Stimulated activated CD4-positive, alpha-beta T cell treated with anti-CD3 and anti-CD28 coated beads, Interleukin-12 subunit alpha, Interleukin-12 subunit beta, amount 100 ng/mL, for 48 hours (primary cell): ENCODE results near the gene PDX1.

ENCODE experiments used
- DNase-seq, 3 donors: peaks; one replicate each; pipeline ENCODE4 v3.0.0-alpha.2; 2020; ENCODE audit warnings: low read depth in 2 of 3, low spot score in 1 of 3

The PDX1 gene

DNA sequence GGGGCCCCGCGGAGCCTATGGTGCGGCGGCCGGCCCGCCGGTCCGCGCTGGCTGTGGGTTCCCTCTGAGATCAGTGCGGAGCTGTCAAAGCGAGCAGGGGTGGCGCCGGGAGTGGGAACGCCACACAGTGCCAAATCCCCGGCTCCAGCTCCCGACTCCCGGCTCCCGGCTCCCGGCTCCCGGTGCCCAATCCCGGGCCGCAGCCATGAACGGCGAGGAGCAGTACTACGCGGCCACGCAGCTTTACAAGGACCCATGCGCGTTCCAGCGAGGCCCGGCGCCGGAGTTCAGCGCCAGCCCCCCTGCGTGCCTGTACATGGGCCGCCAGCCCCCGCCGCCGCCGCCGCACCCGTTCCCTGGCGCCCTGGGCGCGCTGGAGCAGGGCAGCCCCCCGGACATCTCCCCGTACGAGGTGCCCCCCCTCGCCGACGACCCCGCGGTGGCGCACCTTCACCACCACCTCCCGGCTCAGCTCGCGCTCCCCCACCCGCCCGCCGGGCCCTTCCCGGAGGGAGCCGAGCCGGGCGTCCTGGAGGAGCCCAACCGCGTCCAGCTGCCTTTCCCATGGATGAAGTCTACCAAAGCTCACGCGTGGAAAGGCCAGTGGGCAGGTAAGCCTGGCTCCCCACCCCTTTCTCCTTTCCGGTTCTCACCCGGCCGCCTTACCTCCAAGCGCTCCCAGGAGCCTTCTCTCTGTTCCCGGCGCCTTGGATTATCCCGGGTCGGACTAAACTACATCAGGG is at the start of gene PDX1:
TSS of gene PDX1 (plus strand) at position 67 of the 743 bp plus-strand sequence. CDS start at position 206, 139 bp downstream.
- no peak for DNase-seq

DNA sequence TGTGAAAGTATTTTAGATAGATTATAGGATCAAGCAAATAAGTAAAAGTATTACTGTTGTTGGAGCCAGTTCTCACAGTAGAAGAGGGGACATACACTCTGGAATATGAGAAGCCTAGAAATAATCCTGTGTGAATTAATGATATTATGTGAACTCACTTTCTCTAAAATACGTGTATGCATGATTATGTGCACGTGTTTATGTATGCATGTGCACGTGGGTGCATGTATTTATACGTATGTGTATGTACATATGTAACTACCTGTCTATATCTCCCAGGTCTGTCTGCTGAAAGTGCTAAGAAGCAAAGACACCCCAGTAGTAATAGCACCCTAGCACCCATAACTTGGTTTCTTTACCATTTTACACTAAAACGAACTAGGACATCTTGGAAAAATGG is 41.5 kb upstream of the PDX1 start:
- no peak for DNase-seq

DNA sequence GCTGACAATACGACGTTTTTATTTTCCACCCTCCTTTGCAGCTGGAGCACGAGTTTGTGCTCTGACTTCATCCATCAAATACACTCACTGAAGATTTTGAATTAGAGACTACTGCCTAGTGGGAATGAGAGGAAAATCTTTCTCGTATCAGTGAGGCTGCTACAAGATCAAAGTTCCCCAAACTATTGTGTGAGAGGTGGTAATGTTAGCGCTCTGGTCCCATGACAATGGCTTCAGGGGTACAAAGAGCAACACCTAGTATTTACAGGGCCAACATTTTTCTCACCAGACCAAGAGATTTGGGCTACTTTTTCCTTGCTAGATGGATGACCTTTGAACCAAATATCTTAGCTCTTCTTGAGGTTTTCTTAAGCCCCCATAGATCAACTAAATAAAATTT is 30.3 kb upstream of the PDX1 start:
- no peak for DNase-seq

DNA sequence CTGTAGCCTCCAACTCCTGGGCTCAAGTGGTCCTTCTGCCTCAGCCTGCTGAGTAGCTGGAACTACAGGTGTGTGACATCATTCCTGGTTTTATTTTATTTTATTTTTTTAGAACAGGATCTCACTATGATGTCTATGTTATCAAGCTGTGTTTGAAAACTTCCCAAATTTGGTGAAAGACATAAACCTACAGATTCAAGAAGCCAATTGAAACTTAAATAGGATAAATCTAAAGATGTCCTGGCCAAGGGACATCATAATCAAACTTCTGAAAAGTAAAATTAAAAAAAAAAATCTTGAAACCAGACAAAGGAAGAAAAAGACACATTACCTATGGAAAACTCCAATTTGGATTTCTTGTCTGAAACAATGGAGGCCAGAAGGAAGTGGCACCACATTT is 23.1 kb upstream of the PDX1 start:
- no peak for DNase-seq

DNA sequence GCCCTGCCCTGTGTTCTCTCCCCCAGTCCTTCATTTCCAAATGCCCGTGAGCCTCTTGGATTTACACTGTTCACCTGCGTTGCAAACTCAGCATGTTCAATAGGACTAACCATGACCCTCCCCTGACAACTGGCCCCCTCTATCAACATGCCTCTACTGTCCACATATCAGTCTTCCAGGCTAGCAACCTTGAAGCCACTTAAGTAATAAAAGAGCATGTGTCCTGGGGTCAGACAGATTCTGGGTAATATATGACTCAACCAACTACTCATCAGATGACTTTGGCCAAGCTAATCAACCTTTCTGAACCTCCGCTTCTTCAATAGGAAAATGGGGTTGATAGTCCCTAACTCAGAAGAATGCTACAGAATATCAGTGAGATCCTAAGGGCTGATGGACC is 15.1 kb upstream of the PDX1 start:
- no peak for DNase-seq

DNA sequence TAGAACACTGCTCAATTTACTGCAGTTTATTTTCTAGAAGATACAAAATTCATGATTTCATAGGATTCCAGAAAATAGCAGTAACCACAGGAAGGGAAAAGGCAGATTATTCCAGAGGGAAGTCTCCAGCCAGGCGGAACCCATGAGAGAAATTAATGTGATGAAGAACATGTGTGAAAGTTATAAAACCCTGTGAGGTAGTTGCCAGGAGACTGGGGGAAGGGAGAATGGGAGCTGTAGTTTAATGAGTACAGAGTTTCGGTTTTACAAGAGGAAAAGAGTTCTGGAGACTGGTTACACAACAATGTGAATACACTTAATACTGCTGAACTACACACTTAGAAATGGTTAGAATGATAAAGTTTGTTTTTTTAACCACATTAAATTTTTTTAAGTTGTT is 14.2 kb upstream of the PDX1 start:
- DNase-seq, result no peak

DNA sequence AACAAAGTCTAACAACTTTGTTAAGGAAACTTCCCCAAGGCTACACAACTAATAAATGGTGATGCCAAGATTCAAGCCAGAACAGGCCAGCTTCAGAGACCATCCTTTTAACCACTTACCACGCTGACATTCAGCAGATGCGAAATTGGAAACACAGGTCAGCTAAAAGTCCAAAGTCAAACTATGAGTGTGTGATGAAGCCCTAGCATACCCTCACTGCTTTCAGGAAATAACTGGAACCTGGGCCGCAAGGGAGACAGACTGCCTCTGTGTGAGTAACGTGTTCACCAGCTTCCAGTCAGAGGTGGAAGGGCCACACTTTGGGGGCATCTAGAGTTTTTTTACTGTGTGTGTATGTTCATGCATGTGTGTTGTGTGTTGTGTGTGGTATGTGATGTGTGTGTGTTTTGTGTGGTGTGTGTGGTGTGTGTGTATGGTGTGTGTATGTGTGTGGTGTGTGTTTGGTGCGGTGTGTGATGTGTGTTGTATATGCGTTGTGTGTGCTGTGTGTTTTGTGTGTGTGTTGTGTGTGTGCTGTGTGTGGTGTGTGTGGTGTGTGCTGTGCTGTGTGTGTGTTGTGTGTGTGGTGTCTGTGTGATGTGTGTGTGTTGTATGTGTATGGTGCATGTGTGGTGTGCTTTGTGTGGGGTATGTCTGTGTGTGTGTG is 12.5 kb upstream of the PDX1 start:
- DNase-seq, result no peak

DNA sequence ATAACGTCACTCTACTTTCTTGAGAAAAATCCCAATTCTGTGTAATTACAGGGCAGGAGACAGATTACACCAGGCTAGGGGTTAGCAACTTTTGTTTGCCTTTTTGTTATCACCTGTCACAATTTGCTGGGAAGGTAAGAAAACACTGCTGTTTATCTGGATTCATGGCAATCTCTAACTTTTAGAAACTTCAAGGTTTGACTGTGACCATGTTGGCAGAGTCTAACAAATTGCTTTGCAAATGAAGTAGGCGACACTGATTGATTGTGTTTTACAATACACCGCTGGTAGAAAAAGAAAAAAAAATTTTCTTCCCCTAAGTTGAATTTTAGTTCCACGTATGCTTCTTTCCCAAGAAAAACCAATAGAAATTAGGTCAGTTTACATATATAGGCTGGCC is 10.4 kb upstream of the PDX1 start:
- DNase-seq, result no peak

DNA sequence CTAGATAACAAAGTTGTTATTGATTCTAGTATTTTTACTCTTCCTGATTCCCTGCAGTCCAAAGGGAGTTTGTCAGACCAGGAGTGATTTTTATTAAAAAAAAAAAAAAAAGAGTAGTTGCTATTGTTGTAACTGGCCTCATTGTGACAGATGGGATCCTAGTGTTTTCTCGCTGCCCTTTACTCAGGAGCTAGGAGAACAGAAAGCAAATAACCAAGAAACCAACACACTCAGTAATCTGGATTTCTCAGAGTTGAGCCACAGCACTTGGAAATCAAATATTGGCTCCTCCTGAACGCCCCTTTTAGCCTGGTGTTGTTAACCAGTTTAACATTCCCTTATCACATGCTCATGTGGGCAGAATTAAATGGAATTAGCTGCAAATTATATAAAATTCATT is 8.3 kb upstream of the PDX1 start:
- DNase-seq, result no peak

DNA sequence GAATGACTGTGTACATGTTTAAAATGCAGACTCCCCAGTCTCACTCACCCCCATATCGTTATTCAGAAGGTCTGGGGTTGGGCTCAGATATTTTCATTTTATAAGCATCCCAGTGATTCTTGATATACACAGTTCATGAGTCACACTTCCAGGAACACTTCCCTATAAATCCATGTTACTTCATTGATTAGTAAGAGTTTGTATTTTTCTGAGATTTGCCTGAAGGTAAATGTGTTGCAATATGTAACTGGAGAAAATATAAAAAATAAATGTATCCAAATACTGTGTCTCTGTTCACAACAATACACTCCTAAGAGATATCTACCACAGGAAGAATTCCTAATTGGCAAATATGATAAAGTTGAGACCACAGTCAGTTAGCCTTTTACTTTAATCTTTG is 6.6 kb upstream of the PDX1 start:
- no peak for DNase-seq

DNA sequence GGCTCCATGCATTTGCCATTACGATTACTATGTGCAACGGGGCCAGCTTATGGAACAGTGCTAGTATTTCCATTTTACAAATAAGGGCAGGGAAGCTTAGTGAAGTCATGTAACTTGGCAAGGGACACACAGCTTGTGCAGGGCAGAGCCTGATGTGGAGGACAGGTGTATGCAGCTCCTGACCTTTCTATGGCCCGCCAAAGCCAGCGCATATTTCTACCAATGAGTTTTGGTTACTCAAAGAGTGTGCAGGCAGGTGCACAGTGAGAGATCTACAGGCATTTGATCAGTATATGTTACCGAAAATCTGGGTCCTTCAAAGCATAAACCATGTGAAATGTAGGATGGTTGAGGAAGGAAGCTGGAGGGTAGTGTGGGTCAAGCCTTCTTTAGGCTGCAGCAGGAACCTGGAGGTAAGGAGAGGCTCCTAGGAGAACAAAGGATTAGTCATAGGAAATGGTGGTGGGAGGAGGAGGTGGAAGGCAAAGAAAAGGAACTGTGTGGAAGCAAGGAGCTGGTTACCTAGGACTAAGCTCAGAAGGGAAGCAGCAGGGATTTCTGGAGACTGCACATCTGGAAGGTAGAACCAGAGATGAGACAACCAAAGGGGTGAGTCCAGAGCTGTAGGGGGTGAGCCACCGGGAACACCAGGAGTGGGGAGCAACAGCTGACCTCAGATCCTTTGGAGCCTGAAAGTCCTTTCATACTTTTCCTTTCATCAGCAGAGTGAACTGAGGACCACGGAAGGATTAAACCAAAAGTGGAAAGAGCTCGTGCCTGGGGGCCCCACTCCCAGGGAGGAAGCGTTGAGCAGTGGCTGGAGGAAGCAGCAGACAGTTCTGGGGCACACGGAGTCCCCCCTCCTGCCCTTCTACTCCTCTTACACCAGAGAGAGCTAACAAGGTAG is 4.2 kb upstream of the PDX1 start:
- no peak for DNase-seq

DNA sequence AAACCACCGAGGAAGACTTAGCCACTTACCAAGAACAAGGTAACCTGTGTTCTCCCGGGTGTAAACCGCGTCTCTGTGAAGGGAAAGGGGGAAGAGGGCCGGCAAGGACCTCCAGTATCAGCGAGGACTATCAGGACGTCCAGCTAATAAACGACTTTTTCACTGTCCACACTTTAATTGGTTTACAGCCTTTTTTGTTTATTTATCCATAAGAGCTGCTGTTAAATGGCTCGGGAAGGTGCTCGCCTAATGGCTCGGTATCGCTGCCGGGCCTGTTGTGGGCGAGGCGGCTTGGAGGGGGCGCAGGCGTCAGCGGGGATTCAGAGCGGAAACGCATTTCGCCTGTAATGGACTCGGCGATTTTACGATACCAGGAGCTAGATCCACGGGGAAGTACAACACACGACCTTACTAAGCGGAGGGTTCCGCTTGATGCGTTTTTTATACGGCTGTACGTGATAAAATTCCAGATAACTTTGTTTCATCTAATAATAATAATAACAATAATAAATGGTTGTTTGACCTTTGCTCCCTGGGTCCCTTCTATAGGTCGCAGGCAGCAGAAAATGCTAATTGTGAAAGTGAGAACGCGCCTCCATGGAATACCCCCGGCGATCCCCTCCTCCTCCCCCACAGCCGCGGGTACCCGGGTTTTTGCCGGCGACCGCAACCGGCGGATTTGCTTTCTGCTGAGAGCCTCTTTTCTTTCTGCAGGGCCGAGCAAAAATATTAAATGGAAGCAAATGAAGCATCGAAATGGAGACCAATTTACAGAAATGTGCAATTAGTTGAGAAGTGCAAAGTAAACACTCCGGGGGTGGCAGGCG is 2.5 kb upstream of the PDX1 start:
- DNase-seq, result no peak

DNA sequence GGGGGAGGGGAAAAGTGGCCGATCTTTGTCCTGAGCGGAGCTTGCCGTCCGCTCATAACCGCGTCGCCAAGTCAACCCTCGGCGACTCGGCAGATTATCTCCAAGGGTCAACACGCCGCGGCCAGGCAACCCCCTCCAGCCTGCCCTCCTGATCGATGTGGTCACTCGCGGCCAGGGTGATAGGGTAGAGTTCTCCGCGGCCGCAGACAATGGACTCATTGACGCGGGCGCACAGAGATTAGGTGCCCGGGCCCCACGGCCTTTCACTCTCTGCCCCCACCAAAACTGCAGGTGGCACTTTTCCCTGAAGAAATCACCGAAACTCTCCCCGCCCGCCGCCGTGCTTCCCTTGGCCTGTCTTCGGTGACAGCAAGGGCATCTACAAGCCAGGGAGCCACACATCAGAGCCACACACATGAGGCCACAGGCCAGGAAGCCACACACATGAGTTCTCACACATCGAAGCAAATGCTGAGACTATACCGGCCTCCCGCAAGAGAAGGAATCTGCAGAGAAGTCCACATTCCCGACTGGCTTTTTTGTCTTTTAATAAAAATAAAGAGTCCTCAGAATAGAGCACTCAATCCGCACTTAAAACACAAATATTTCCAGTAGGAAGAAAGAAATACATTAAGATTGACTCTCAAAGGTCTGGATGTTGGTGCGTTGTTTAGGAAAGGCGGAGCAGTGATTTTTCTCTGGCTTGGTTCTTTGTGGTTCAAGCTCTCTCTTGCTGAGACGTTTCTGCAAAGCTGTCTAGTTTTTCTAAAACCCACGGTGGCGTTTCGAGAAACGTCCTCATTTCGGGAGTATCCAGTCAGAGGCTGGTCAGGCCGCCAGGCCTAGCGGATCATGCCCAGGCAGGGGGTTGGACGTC is 1.5 kb upstream of the PDX1 start:
- DNase-seq, result no peak

DNA sequence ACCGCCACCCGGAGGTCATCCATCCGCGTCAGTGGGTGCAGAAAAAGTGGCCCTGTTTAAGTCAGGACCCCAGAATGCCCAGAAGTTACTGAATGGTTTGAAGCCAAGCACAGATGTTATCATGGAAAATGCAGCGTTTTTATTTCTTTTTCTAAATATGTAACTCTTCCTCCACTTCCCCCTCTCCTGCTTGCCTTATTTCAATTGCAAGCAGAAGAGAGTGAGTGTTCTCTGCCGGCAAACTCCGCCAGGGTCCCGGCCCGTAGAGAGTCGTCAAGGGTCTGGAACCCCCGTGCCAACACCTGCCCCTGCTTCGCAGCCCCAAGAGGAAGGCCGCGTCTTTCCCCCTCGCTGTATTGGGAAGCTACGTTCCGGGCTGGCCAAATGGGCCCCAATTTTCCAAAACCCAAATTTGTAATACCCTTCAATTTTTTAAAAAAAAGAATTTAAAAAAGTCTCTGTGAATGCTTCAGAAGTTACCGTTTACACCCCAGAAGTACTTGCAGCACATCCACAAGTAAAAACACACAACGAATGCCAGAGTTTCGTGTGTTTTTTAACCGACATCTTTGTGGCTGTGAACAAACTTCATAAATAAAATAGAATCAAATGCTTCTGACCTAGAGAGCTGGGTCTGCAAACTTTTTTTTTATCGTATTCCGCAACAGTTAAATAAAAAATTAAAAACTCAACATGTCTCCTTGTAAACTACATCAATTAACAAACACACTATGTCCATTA is 712 bp upstream of the PDX1 start:
- no peak for DNase-seq

DNA sequence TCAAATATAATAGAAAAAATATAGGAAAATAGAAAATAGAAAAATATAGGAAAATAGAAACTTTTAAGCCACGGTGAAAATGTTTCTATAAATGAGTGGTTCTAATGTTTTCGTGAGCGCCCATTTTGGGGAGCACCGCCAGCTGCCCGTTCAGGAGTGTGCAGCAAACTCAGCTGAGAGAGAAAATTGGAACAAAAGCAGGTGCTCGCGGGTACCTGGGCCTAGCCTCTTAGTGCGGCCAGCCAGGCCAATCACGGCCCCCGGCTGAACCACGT is 204 bp upstream of the PDX1 start:
- DNase-seq, result no peak

DNA sequence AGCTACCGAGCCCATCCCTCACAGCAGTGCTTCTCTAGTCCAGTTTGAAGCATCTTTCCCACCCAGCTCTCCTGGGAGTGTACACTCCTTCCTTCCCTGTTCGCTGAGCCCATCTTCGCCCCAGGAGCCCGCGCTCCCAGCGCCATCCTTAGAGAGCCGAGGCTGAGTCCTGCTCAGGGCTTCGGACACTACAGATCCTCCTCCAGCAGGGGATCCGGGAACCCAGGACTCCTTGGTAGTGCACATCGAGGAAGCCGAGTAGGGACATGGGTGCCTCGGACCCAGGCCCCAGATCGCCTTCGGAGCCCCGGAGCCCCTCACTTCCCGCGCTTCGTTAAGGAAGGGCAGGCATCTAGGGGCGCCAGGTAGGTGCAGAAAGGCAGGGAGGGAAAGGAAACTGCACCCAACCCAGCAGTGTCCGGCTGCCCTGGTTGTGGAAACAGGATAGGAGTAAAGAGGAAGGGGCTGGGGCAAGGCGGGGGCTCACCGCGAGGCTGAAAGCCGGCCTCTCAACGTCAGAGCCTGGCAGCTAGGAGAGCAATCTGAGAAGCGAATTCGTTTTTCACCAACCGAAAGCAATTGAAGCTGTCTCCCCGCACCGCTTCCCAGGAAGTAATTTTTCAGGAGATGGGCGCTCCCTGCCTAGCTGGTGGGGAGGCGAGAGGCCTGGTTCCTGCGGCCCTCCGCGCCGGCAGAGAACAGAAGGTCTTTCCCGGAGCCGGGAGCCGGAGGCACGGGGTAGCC is 1.0 kb downstream of the PDX1 start:
- no peak for DNase-seq

DNA sequence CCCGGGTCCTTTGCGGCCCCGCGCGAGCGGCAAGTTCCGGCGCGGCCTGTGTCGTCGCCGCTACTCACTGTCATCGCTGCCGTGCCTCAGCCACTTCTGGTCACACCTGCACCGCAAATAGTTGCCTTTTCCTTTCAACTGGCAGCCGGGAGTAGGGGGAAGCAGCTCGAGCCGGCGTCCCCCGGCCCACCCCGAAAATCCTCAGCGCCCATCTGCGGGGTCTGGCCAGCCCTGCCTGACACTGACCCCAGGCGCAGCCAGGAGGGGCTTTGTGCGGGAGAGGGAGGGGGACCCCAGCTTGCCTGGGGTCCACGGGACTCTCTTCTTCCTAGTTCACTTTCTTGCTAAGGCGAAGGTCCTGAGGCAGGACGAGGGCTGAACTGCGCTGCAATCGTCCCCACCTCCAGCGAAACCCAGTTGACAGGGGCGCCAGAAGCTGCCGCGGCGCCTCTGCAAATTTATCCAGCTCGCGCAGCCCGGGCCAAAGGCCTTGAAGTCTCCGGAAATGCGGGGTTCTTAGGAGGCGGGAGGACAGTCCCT is 1.7 kb downstream of the PDX1 start:
- DNase-seq, result no peak

DNA sequence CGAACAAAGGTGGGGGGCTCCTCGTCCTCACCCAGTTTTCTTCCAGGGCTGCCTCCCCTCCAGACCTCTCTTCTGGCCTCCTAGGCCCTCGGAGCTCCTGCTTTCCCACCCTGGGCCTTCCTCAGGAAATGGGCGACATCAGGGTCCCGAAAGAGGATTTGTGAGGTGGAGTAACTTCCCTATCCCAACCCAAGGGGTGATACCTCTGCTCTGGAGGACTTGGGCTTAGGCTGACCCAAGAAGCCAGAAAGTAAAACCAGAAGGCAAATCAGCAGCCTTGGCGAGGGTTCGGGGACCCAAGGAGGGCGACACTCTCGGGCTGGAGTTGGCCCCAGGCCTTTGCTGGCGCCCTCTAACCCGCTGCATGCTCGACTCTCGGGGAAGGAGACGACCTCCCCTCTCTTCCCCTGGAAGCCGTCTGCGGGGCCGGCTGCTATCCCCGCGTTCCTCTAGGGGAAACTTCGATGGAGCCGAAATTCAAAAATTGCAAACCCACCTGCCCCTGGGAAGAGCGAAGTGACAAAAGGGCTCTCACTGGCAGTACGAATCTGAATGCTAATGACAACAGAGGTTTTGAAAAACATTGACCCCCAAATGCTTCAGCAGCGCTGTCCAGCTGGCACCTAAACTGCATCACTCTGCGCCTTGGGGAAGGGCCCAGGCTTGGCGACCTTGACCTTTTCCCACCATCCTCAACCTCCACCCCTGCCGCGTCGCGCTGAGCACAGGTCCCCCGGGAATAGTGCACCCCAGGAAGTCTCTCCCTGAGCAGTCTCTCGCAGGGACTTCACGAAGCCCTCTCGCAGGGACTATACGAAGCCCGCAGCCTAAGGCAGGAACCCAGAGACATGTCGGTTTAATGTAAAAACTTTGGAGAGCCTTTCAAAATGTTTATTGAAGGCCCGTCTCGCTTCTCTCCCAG is 2.4 kb downstream of the PDX1 start:
- no peak for DNase-seq
